ENCODE results near the gene GNMT. TPM values are rescaled to one million over a fixed set of nuclear protein-coding genes. Genes with fewer than 3 reads are reported as not detected.

The GNMT gene
- total and polyA plus RNA-seq, 9 of the 15 experiments (the other 6 are each of a cell fraction or from before 2014, with no cell fraction given), result 0.11 to 0.29 (median 0.15) TPM; not detected in 6

DNA sequence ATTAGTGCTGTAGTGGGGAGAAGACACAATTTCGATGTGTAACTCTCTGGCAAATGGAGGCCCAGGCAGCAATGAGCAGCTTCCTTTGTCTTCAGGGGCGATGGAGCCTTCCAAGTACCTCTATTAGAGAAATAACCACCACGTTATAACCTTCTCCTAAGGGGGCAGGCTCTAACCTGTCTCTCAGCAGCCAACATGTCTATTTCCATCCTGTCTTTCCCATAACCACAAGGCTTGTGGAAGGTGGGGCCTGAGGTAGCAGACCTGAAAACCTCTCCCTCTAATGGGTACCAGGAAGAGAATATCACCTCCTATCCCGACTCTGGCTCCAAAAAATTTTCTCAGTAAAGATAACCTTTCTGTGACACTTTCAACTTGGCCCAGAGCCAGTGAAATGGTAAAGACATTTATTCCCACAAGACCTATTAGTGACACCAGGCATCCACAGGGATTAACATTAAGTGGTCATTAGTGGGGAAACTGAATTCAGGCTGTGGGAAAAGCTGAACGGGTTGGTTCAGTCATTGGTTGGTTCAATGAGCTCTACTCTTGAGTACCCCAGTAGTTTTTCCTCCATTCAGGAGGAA is 14.5 kb downstream of the GNMT start (continued):
- TF ChIP-seq, protein P1, sequence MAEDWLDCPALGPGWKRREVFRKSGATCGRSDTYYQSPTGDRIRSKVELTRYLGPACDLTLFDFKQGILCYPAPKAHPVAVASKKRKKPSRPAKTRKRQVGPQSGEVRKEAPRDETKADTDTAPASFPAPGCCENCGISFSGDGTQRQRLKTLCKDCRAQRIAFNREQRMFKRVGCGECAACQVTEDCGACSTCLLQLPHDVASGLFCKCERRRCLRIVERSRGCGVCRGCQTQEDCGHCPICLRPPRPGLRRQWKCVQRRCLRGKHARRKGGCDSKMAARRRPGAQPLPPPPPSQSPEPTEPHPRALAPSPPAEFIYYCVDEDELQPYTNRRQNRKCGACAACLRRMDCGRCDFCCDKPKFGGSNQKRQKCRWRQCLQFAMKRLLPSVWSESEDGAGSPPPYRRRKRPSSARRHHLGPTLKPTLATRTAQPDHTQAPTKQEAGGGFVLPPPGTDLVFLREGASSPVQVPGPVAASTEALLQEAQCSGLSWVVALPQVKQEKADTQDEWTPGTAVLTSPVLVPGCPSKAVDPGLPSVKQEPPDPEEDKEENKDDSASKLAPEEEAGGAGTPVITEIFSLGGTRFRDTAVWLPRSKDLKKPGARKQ (CRISPR knock-in tag; IDR thresholded peaks at IDR 0.05), result no peak
- TF ChIP-seq BRD4 (IDR thresholded peaks at IDR 0.05) (no peak), POLR2A (conservative IDR thresholded peaks at IDR 0.05) (no peak), MYNN (IDR thresholded peaks at IDR 0.05) (0 out of 2 replicates have a peak, but pooled peaks have one; percentile 15), MYNN (CRISPR knock-in tag; IDR thresholded peaks at IDR 0.05) (no peak), HSF4 (CRISPR knock-in tag; IDR thresholded peaks at IDR 0.05; ENCODE audit: borderline replicate concordance) (no peak), SPI1 (IDR thresholded peaks at IDR 0.05; ENCODE audit: borderline replicate concordance, low read depth, low read length) (no peak), U2AF1 (optimal IDR thresholded peaks at IDR 0.05; ENCODE audit: low read depth, low read length) (no peak), TGIF2 (CRISPR knock-in tag; IDR thresholded peaks at IDR 0.05) (0 out of 2 replicates have a peak, but pooled peaks have one; percentile 35), SLC30A9 (CRISPR knock-in tag; IDR thresholded peaks at IDR 0.05) (no peak), BMI1 (IDR thresholded peaks at IDR 0.05; ENCODE audit: low read length) (no peak)
- TF ChIP-seq, protein P2, sequence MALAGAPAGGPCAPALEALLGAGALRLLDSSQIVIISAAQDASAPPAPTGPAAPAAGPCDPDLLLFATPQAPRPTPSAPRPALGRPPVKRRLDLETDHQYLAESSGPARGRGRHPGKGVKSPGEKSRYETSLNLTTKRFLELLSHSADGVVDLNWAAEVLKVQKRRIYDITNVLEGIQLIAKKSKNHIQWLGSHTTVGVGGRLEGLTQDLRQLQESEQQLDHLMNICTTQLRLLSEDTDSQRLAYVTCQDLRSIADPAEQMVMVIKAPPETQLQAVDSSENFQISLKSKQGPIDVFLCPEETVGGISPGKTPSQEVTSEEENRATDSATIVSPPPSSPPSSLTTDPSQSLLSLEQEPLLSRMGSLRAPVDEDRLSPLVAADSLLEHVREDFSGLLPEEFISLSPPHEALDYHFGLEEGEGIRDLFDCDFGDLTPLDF (CRISPR knock-in tag; IDR thresholded peaks at IDR 0.05), result no peak

Measured in K562 (cell line).